K562 (cell line): Measurements from ENCODE around the gene ZMAT1. TPM values are rescaled to one million over a fixed set of nuclear protein-coding genes. Genes with fewer than 3 reads are reported as not detected.

Source experiments
- ATAC-seq: fragments of 200-7000 bp; cut with Tn5 transposase; 3 replicates; pipeline ENCODE4 v1.9.1; 2020; ENCODE audit warnings: moderate library complexity
- BruUV-seq: library from RNA; stranded (reverse); fragments of 400-500 nt; replicated peaks from 2 replicates; lab custom pipeline; 2021; lab: Mats Ljungman, UMichigan
- CTCF ChIA-PET: fragments of 300-600 bp; formaldehyde crosslinking; extraction: SDS; loops from one replicate; lab custom pipeline; 2021; ENCODE audit warnings: low intra/inter-chr PET ratio; lab: Yijun Ruan, JAX
- POLR2A ChIA-PET: fragments of 300-600, 350-650 bp; sonication (Branson Sonifier 250); formaldehyde crosslinking; extraction: SDS; loops from one replicate; lab custom pipeline; 2021; ENCODE audit warnings: antibody characterized with exemption, inconsistent platforms; lab: Yijun Ruan, JAX
- DNase-seq, 4 experiments: peaks; one replicate each; pipeline versions ENCODE4 v3.0.0 to v3.0.0-alpha.2; 2011 to 2018; ENCODE audit warnings: low spot score in 3 of 4, mixed read lengths in 3 of 4; ENCODE audit errors: extremely low read depth in 1 of 4
- FAIRE-seq: peaks from 2 replicates; lab custom pipeline; 2011; peaks lifted over from hg19 to GRCh38; lab: Jason Lieb, UNC
- H2AFZ ChIP-seq: 2 replicates; pipeline ENCODE4 v1.6.0; 2011; ENCODE audit warnings: low read depth, low read length, control low read depth, inconsistent platforms
- H3K27ac ChIP-seq: fragments of 200-600 bp; 3 replicates; pipeline ENCODE4 v1.8.0; 2011; ENCODE audit warnings: low read depth, mild to moderate bottlenecking, control low read depth, inconsistent platforms, low read length, moderate library complexity, mixed read lengths; ENCODE audit errors: extremely low read depth
- H3K27me3 ChIP-seq, 2 experiments: fragments of 300-600 bp in 1 of 2; 2 replicates in 1 of 2; 3 replicates in 1 of 2; pipeline versions ENCODE4 v1.6.0 to v1.8.0; 2011; ENCODE audit warnings: inconsistent platforms in 2 of 2, low read length in 2 of 2, mild to moderate bottlenecking in 1 of 2, mixed read lengths in 1 of 2, moderate library complexity in 1 of 2; ENCODE audit not compliant: control insufficient read depth in 2 of 2, insufficient read depth in 2 of 2
- H3K36me3 ChIP-seq: fragments of 300-600 bp; 3 replicates; pipeline ENCODE4 v1.8.0; 2011; ENCODE audit warnings: mild to moderate bottlenecking, low read length, inconsistent platforms; ENCODE audit not compliant: control insufficient read depth, insufficient read depth
- H3K4me1 ChIP-seq, 2 experiments: fragments of 200-600 bp in 1 of 2; replicated peaks in 1 of 2; 2 replicates in 1 of 2; 3 replicates in 1 of 2; pipeline versions ENCODE4 v1.5.1 to v1.8.0; 2011; ENCODE audit warnings: inconsistent platforms in 2 of 2, low read length in 2 of 2, mild to moderate bottlenecking in 1 of 2, mixed read lengths in 1 of 2, moderate library complexity in 1 of 2; ENCODE audit not compliant: control insufficient read depth in 2 of 2, insufficient read depth in 2 of 2
- H3K4me2 ChIP-seq: 2 replicates; pipeline ENCODE4 v1.6.1; 2011; ENCODE audit warnings: low read length, control low read depth, inconsistent platforms, mixed read lengths; ENCODE audit not compliant: insufficient read depth
- H3K4me3 ChIP-seq: fragments of 200-600 bp; sonication (generic), shearing (Covaris generic); 2 replicates; pipeline ENCODE4 v1.5.1; 2016; ENCODE audit warnings: control low read depth, inconsistent platforms
- H3K79me2 ChIP-seq: fragments of 200-600 bp; 3 replicates; pipeline ENCODE4 v1.8.0; 2011; ENCODE audit warnings: low read length, inconsistent platforms; ENCODE audit not compliant: control insufficient read depth, insufficient read depth
- H3K9ac ChIP-seq, 2 experiments: 2 replicates each; pipeline versions ENCODE4 v1.6.0 to v1.6.1; 2011; ENCODE audit warnings: low read depth in 2 of 2, low read length in 2 of 2, control low read depth in 1 of 2, inconsistent platforms in 1 of 2, mild to moderate bottlenecking in 1 of 2, mixed read lengths in 1 of 2; ENCODE audit not compliant: insufficient read depth in 1 of 2
- H3K9me1 ChIP-seq: one replicate; pipeline ENCODE4 v1.6.0; 2011; ENCODE audit warnings: inconsistent platforms, mild to moderate bottlenecking, low read length, moderate library complexity; ENCODE audit not compliant: control insufficient read depth, insufficient read depth
- H3K9me3 ChIP-seq: replicated peaks from 2 replicates; pipeline ENCODE4 v1.5.1; 2011; ENCODE audit warnings: low read depth, low read length, inconsistent platforms; ENCODE audit not compliant: control insufficient read depth, insufficient read depth
- H4K20me1 ChIP-seq: replicated peaks from 2 replicates; pipeline ENCODE4 v1.6.1; 2011; ENCODE audit warnings: low read length, inconsistent platforms, mixed read lengths; ENCODE audit not compliant: control insufficient read depth, insufficient read depth
- HNRNPK ChIP-seq: fragments of 200-400 bp; formaldehyde crosslinking; IDR thresholded peaks from one replicate; pipeline ENCODE4 v1.6.1; 2018; ENCODE audit warnings: mild to moderate bottlenecking, low read depth, low read length; ENCODE audit not compliant: poor library complexity, severe bottlenecking
- L3MBTL2 ChIP-seq: fragments of 450-650 bp; IDR thresholded peaks from 2 replicates; pipeline ENCODE4 v1.6.1; 2016; ENCODE audit warnings: mild to moderate bottlenecking, moderate library complexity
- MEF2D ChIP-seq: conservative IDR thresholded peaks from 2 replicates; pipeline ENCODE4 v1.6.1; 2016; ENCODE audit warnings: low read depth, missing genetic modification characterization, missing compliant biosample characterization
- MGA ChIP-seq: fragments of 450-650 bp; IDR thresholded peaks from 2 replicates; pipeline ENCODE4 v1.6.1; 2016; ENCODE audit warnings: mild to moderate bottlenecking, moderate library complexity
- SMAD1 ChIP-seq: fragments of 150-350 bp; IDR thresholded peaks from 2 replicates; pipeline ENCODE4 v1.6.1; 2014; ENCODE audit warnings: low read length, low read depth; ENCODE audit not compliant: partially characterized antibody
- ZNF561 ChIP-seq: fragments of 450-650 bp; formaldehyde crosslinking; conservative IDR thresholded peaks from 2 replicates; pipeline ENCODE4 v1.4.0; 2020; ENCODE audit warnings: mild to moderate bottlenecking, moderate library complexity
- WGBS: fragments of 100-300 bp; shearing (Covaris generic); methylation state at CpG from one replicate; pipeline ENCODE4 v1.1.6; 2016; ENCODE audit warnings: low coverage, mixed read lengths; ENCODE audit not compliant: insufficient coverage; ENCODE audit errors: missing lambda C conversion rate; 5-methylcytosine and 5-hydroxymethylcytosine counted together
- in situ Hi-C: fragments of 300-500 bp; cut with MboI; formaldehyde crosslinking; loops from 4 replicates; pipeline ENCODE4 v1.15.0; 2018; ENCODE audit warnings: inconsistent platforms, mixed read lengths
- intact Hi-C: fragments of 100-400 bp; cut with micrococcal nuclease; formaldehyde crosslinking; loops from 2 replicates; pipeline ENCODE4 v1.14.2; 2022
- polyA plus RNA-seq, 8 experiments: library from polyadenylated mRNA; depleted of rRNA in 4 of 8; stranded (reverse) in 5 of 8; unstranded in 3 of 8; fragments of >200 nt; fragmentation: Nextera tagmentation in 2 of 8; fragmentation: Illumina TruSeq in 1 of 8; extraction: Ambion mirVana in 2 of 8; extraction: Trizol in 1 of 8; gene quantifications; 2 replicates each; pipeline versions ENCODE4 v1.2.1 to v1.2.3, GENCODE V29; 2011 to 2014; ENCODE audit warnings: inconsistent platforms in 1 of 8, missing spikeins in 1 of 8
- total RNA-seq, 7 experiments: library from RNA; depleted of rRNA in 6 of 7; stranded (reverse); fragments of >200 nt in 6 of 7; fragmentation: Illumina TruSeq in 2 of 7; extraction: Trizol in 2 of 7; gene quantifications; 2 replicates each; pipeline versions ENCODE4 v1.2.1 to v1.2.3, GENCODE V29; 2011 to 2021; ENCODE audit warnings: low replicate concordance in 1 of 7
- TF ChIP-seq, protein P1 (sequence below): fragments of 250-450 bp; sonication (Bioruptor Pico); IDR thresholded peaks from 2 replicates; pipeline ENCODE4 v1.5.0; 2021; ENCODE audit warnings: mild to moderate bottlenecking, moderate library complexity

Gene ZMAT1
- total and polyA plus RNA-seq, 9 of the 15 experiments (the other 6 are each of a cell fraction or from before 2014, with no cell fraction given) = 0.03 to 0.05 (median 0.04) TPM; not detected in 3

DNA sequence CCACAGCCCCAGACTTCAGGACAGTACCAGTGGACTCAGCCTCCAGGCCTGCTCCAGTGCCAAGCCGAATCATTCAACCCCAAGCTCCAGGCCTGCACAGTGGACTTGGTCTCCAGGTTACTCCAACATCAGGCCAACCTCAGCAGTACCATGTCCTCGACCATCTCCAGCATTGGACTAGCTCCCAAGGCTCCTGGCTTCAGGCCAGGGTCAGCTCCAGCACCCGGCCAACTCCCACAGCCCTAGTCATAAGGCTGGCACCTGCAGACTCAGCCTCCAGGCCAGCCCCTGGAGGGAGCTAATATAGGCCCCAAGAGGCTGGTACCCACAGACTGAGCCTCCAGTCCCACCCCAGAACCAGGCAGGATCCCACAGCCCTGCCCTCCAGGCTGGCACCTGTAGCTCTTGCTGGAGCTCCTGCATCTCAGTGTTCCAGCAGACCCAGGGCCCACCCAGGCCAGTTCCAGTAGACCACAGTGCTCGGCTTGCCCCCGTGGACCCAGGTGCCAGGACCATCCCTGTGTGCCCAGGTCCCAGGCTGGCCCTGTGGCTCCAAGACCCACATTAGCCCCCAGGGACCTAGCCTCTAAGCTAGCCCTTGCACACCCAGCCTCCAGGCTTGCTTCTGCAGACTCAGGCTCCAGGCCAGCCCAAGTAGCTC, 25.6 kb downstream of the ZMAT1 start:
- ATAC-seq (no peak), DNase-seq (no peak), FAIRE-seq (no peak)
- WGBS = 4% methylated on average over 3 of the region's 5 CpGs
- H3K36me3 ChIP-seq = no peaks in the 10 kb centered on the region
- H3K27ac ChIP-seq = no peak overlapping the region
- no TSS peak for BruUV-seq
- H3K9me3 ChIP-seq = no peaks in the 10 kb centered on the region
- H3K27me3 ChIP-seq = no peaks in the 10 kb centered on the region
- no peak overlapping the region for H3K4me2 ChIP-seq
- ChIA-PET POLR2A (no interaction called here), CTCF (no interaction called here)
- H2AFZ ChIP-seq = no peak overlapping the region
- in situ Hi-C loops = no loop called here
- intact Hi-C loops = no loop called here
- no peaks in the 10 kb centered on the region for H3K79me2 ChIP-seq
- no peaks in the 10 kb centered on the region for H3K4me1 ChIP-seq
- no peak overlapping the region for H3K9ac ChIP-seq
- H4K20me1 ChIP-seq = no peaks in the 10 kb centered on the region
- H3K9me1 ChIP-seq = no peaks in the 10 kb centered on the region
- H3K4me3 ChIP-seq = no peak overlapping the region
- TF ChIP-seq, protein P1, sequence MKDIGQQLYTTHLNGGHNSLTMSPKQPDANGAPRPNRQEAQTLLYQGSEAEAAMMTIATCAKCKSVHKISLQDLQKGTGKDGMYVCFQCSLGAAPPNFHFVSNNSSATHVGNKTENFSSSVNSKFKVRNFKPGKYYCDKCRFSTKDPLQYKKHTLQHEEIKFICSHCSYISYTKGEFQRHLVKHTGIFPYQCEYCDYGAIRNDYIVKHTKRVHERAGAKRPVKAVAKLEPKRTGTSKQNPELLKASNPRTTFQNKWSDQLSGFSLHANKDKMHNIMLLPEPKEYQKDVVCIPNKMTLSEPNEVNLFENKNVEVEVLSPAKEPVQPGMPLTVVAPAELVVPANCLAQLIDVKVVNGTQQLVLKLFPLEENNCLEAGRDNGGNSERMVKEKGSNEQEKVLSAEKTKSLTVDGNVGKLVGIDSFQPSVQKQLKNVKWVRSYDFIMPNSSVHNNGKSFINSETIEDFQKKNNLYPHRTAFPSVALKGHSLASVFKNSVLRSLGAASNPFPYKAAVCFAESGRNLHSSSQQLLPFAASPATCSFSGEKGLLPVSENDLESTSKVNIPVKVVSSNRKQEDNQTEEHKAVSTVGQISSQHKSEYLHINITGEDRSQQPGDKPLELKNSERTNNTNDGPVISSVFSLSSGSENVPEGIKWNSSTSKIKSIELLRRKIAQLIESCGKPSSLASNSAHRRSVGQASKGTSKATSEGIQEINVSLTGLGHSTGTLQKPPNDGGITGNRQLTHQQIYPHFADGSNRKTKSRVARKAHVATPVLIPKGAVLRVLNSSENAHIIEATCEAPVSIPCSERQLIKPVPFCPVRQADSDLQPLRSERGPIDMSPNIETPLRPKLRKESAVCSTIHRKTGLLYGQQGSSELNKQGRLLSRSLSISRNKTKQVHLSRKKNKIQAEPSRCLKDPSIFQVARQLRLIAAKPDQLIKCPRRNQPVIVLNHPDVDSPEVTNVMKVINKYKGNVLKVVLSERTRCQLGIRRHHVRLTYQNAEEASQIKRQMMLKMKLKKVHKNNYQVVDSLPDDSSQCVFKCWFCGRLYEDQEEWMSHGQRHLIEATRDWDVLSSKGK (CRISPR knock-in tag) = no peak
- TF ChIP-seq SMAD1 = no peak
- no peak for TF ChIP-seq MEF2D (tag)
- TF ChIP-seq ZNF561 (CRISPR knock-in tag) = no peak
- TF ChIP-seq L3MBTL2 = no peak
- no peak for TF ChIP-seq HNRNPK
- no peak for TF ChIP-seq MGA
